ENCODE data around the gene PEAK1. TPM values are rescaled to one million over a fixed set of nuclear protein-coding genes. Genes with fewer than 3 reads are reported as not detected.

Gene PEAK1
- total RNA-seq, 1 donor from 2014 or later: 289 TPM

- H3K9me3 Mint-ChIP-seq (ENCODE audit: unreplicated experiment): no peaks in the 10 kb centered on the region
- peak overlapping the region; percentile 70 for H3K27ac Mint-ChIP-seq (ENCODE audit: unreplicated experiment)
- no peak for DNase-seq (ENCODE audit: low spot score)
- peaks cover 3% of the 10 kb centered on the region for H3K27me3 Mint-ChIP-seq (ENCODE audit: unreplicated experiment)
- H3K4me3 Mint-ChIP-seq (ENCODE audit: unreplicated experiment): no peak overlapping the region
- no peaks in the 10 kb centered on the region for H3K4me1 Mint-ChIP-seq (ENCODE audit: unreplicated experiment)
- no peak for TF ChIP-seq CTCF (IDR thresholded peaks at IDR 0.05; ENCODE audit: unreplicated experiment)
- H3K36me3 Mint-ChIP-seq (ENCODE audit: low read depth, unreplicated experiment): peaks cover 27% of the 10 kb centered on the region
Measured at GRCh38 chr15:77243135-77243534, 176.8 kb downstream of the PEAK1 start.

DNA sequence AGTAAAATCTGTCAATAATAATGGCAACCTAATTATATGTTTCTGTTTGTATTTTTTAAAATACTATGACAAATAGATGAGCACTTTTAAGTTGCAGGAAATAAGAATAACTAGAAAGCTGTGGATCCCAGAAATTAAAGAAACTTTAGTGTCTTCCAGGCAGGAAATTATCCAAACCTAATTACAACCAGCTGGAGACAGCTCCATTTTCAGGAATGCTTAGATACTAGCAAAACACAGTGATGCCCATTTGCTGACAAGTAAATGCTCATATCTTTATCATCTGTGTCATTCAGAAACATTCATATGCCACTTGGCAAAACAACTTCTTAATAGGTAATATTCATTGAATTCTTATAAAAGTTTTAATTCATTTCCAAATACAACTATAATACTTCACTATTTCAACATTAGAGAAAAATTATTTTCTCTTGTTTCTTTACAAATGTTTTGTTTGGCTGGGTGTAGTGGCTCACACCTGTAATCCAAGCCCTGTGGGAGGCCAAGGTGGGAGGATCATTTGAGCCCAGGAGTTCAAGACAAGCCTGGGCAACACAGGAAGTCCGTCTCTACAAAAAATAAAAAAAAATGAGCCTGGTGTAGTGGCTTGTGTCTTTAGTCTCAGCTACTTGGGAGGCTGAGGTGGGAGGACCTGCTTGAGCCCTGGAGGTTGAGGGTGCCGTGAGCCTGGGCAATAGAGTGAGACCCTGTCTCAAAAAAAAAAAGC, 179.9 kb downstream of the PEAK1 start:
- no peak for DNase-seq (ENCODE audit: low spot score)
- Mint-ChIP-seq H3K36me3 (ENCODE audit: low read depth, unreplicated experiment) (peaks cover 52% of the 10 kb centered on the region), H3K4me1 (ENCODE audit: unreplicated experiment) (no peaks in the 10 kb centered on the region), H3K4me3 (ENCODE audit: unreplicated experiment) (no peak overlapping the region), H3K27ac (ENCODE audit: unreplicated experiment) (no peak overlapping the region), H3K27me3 (ENCODE audit: unreplicated experiment) (no peaks in the 10 kb centered on the region), H3K9me3 (ENCODE audit: unreplicated experiment) (no peaks in the 10 kb centered on the region)
- no peak for TF ChIP-seq CTCF (IDR thresholded peaks at IDR 0.05; ENCODE audit: unreplicated experiment)

- Mint-ChIP-seq H3K27me3 (ENCODE audit: unreplicated experiment) (no peaks in the 10 kb centered on the region), H3K4me1 (ENCODE audit: unreplicated experiment) (peaks cover 2% of the 10 kb centered on the region), H3K9me3 (ENCODE audit: unreplicated experiment) (no peaks in the 10 kb centered on the region), H3K36me3 (ENCODE audit: low read depth, unreplicated experiment) (peaks cover 70% of the 10 kb centered on the region), H3K4me3 (ENCODE audit: unreplicated experiment) (peak overlapping the region; percentile 31), H3K27ac (ENCODE audit: unreplicated experiment) (peak overlapping the region; percentile 72)
- DNase-seq (ENCODE audit: low spot score): no peak
- TF ChIP-seq CTCF (IDR thresholded peaks at IDR 0.05; ENCODE audit: unreplicated experiment): no peak
Measured at GRCh38 chr15:77235566-77235965, 184.3 kb downstream of the PEAK1 start.

GRCh38 chr15:77228828-77229227, 191.1 kb downstream of the PEAK1 start:
- no peaks in the 10 kb centered on the region for H3K9me3 Mint-ChIP-seq (ENCODE audit: unreplicated experiment)
- H3K36me3 Mint-ChIP-seq (ENCODE audit: low read depth, unreplicated experiment): peaks cover 17% of the 10 kb centered on the region
- peaks cover 38% of the 10 kb centered on the region for H3K4me1 Mint-ChIP-seq (ENCODE audit: unreplicated experiment)
- no peak overlapping the region for H3K4me3 Mint-ChIP-seq (ENCODE audit: unreplicated experiment)
- peaks cover 2% of the 10 kb centered on the region for H3K27me3 Mint-ChIP-seq (ENCODE audit: unreplicated experiment)
- no peak for TF ChIP-seq CTCF (IDR thresholded peaks at IDR 0.05; ENCODE audit: unreplicated experiment)
- DNase-seq (ENCODE audit: low spot score): no peak
- H3K27ac Mint-ChIP-seq (ENCODE audit: unreplicated experiment): peak overlapping the region; percentile 61

- Mint-ChIP-seq H3K27ac (ENCODE audit: unreplicated experiment) (peak overlapping the region; percentile 92), H3K27me3 (ENCODE audit: unreplicated experiment) (peaks cover 3% of the 10 kb centered on the region), H3K4me1 (ENCODE audit: unreplicated experiment) (peaks cover 54% of the 10 kb centered on the region), H3K36me3 (ENCODE audit: low read depth, unreplicated experiment) (no peaks in the 10 kb centered on the region), H3K4me3 (ENCODE audit: unreplicated experiment) (no peak overlapping the region), H3K9me3 (ENCODE audit: unreplicated experiment) (no peaks in the 10 kb centered on the region)
- no peak for TF ChIP-seq CTCF (IDR thresholded peaks at IDR 0.05; ENCODE audit: unreplicated experiment)
- no peak for DNase-seq (ENCODE audit: low spot score)
Measured at GRCh38 chr15:77226652-77227051, 193.3 kb downstream of the PEAK1 start.
